ENCODE results near the gene NUTM2F.
A peak's percentile ranks its signal among the peaks of the same experiment; 100 is the strongest.
"Not testable (repeated sequence)": the region's sequence is repeated elsewhere in the genome, so short reads cannot be mapped to it uniquely, and the experiment has no call there.

GRCh38 chr9:94374176-94375056 is 46.0 kb upstream of the NUTM2F start:
- TF ChIP-seq, protein P1, sequence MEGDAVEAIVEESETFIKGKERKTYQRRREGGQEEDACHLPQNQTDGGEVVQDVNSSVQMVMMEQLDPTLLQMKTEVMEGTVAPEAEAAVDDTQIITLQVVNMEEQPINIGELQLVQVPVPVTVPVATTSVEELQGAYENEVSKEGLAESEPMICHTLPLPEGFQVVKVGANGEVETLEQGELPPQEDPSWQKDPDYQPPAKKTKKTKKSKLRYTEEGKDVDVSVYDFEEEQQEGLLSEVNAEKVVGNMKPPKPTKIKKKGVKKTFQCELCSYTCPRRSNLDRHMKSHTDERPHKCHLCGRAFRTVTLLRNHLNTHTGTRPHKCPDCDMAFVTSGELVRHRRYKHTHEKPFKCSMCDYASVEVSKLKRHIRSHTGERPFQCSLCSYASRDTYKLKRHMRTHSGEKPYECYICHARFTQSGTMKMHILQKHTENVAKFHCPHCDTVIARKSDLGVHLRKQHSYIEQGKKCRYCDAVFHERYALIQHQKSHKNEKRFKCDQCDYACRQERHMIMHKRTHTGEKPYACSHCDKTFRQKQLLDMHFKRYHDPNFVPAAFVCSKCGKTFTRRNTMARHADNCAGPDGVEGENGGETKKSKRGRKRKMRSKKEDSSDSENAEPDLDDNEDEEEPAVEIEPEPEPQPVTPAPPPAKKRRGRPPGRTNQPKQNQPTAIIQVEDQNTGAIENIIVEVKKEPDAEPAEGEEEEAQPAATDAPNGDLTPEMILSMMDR (IDR thresholded peaks at IDR 0.05), result not testable (repeated sequence)
- TF ChIP-seq POLR2A (IDR thresholded peaks at IDR 0.05), result peak; percentile 71 to 76
